DMS114 treated with DMSO at 0.1 percent for 48 hours (cell line): ENCODE measurements around the gene ATP8A1.

Source experiments
- DNase-seq: peaks from one replicate; lab custom pipeline; 2025; ENCODE audit not compliant: unreplicated experiment; lab: John Stamatoyannopoulos, UW

ATP8A1 gene

DNA sequence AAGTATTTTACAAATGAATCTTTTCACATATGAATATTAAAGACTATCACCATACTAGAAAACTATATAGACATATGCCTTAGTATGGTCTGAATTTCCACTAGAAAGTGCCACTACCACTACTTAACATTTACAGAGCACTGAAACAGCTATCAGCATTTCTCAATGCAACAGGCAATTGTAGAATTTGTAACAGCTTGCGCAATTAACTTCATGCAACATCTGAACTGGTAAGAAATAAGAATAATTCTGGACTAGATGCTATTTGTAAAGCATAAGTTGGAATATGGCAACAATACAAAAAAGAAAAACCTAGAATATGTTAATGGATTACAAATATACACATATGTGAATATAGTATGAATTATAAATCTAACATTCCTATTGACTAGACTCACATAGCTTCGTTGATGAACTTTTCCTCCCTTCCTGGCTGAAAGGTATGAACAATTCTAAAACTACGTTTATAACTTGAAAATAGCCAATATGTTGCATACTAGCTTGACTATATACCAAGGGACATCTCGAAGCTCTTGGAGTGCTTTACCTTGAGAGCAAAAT, 82.0 kb downstream of the ATP8A1 start:
- DNase-seq, result no peak

DNA sequence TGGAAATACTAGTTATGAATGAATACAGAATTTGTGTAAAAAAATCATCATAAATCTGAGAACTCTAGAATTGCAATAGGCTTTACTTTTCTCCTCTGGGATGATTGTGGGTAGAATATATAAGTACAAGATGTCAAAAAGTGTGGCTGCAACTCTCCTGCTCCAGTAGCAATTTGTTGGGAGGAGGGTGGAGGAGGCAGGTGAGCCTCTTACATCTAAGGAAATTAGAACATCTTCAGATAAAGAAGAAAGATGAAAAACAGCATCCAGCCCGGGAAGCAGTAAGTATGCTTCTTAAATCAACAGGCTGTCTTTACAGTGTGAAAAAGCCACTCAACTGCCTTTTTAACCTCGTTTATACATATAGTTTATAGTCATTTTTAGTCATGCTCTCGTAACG, 83.7 kb downstream of the ATP8A1 start:
- no peak for DNase-seq

DNA sequence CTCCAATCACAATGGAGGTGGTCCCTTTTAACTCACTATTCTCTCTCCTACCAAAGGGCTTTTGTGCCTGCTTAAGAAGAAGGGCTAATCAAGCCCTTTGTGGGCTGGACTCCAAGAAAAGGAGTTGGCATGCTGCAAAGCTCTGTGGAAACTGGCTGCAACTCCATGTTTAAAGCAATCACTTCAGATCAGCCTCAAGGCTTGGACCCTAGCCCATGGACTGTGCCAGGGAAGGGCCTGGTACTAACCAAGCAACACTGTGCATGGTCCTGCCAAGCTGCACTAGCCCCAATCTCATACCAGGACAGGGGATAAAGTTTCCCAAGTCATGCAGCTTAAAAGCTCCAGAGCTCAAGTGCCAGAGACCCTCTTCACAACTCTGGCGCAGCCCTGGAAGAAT, 86.7 kb downstream of the ATP8A1 start:
- DNase-seq, result no peak

- DNase-seq, result peak; percentile 60
Observed at GRCh38 chr4:42568610-42569207, 88.2 kb downstream of the ATP8A1 start.

DNA sequence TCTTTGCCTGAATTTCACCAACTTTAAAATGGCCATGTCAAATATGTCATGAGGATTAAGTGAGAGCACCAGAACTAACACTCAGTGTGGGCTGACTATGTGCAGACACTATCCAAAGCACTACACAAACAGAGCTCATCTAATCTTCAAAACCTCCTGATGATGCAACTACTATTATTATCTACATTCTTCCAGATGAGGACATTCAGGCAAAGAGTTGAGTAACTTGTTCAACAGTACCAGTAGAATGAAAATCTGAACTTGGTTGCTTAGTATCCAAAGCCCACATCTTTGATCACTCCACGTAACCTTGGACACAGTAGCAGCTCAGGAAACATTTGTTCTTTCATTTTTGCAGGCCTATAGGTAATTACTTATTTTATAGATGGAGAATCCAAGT, 90.1 kb downstream of the ATP8A1 start:
- no peak for DNase-seq

DNA sequence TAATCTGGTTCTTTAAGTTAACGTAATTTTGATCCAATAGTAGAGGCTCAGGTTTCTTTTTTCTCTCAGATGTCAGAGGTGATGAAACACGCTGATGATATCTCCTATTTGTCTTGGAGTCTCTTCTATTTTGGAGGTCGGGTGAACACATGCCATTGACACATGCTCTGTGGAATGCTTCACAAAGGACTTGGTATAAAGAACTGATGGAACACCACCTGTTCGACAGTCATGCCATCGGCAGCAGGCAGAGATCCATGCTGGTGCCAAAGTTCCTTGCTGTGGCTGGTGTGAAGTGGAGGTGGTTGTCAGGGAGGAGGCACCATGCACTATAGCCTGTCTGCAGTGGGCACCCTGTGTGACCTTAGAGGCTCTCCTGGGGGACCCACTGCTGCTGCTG, 94.9 kb downstream of the ATP8A1 start:
- DNase-seq, result no peak

DNA sequence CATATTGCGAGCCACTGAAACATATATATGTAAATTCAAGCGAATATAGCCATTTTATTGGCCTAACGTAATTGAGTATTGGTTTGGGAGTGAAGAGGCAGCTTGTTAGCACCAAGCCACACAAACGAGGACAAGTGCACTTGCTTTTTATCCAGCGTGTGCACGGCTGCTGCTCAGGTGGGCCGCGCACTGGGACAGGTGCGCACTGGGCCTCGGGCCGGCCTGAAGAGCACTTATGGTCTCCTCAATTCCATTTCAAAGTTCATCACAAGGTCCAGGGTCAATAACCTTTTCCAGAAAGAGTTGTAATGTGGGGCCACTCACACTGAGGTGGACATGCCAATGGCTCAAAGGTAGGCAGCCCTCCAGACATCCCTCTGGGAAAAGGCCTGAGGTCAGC, 95.9 kb downstream of the ATP8A1 start:
- DNase-seq, result no peak

DNA sequence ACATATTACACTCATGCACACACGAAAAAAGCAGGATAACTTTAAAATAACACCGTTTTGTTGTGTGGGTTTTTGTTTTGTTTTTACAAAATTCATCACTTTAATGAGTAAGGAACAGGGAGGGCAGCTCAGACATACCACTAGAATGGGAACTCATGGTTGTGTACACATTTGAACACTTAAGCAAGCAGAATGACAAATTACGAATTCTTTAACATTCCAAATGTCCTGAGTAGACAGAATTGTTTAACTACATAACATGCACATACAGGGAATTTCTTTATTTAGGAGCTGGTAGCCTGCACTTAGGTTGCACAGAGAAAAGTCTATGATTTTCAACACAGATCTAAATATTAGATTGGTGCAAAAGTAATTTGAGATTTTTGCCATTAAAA, 96.4 kb downstream of the ATP8A1 start:
- DNase-seq, result no peak

DNA sequence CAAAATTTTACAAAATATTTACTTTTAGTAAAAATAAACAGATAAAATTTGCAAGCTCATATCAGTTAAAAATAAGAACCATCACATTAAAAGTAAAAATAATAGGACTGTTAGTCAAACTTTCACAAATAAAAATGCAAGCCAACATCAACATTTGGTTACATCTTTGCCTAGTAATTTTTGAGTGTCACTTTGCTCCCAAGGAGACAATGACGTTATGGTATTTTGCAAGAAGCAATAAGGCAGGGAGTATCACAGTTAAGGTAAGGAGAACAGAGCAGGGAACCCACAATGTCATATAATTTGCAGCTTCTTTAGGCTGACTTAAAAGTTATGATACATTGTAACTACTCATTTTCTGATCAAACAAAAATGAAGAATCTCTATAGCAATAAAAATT, 98.7 kb downstream of the ATP8A1 start:
- no peak for DNase-seq

DNA sequence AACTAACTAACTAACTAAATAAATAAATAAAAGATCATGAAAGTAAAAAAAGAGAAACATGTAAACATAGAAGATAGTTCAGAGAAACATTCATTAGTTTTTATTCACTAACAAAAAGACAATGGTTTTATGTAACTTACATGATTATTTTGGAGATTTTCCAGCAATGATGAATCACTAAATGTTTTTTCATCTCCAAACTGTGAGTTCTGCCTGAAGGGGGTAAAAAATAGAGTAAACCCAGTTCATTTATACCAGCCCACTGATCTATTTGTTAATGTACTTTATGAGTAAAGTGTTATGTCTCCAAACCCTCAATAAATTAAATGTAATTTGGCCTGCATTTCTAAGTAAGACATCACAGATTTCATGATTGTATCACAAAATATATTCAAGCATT, 101.1 kb downstream of the ATP8A1 start:
- DNase-seq, result no peak

DNA sequence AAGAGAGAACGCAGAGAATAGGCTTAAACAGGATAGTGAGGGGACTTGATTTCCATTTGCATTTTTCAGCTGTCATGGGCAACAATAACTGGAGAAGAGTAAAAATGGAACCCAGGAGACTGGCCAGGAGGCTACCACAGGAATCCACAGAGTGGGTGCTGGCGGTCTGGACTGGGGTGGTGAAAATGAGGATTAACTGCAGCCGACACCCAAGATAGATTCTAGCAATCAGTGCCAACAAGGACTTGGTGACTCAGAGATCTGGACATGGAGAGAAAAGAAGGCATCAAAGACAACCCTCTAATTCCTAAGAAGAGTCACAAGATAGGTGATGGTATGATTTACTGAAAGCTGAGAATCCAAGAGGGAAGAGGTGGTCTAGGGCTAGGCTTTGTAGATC, 102.8 kb downstream of the ATP8A1 start:
- no peak for DNase-seq

DNA sequence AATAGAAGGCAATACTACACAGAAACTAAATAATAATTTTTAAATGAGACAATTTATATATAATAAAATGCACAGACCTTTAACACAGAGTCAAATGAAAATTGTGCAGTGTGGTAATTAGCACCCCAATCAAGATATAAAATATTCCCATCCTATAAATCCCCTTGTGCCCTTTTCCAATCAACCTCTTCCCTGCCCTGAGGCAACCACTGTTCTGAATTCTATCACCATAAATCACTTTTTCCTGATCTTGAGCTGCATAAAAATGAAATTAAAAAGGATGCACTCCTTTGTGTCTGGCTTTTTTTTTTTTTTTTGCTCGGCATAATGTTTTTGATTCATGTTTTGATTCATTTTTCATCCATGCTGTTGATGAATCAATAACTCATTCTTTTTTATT, 107.0 kb downstream of the ATP8A1 start:
- no peak for DNase-seq

DNA sequence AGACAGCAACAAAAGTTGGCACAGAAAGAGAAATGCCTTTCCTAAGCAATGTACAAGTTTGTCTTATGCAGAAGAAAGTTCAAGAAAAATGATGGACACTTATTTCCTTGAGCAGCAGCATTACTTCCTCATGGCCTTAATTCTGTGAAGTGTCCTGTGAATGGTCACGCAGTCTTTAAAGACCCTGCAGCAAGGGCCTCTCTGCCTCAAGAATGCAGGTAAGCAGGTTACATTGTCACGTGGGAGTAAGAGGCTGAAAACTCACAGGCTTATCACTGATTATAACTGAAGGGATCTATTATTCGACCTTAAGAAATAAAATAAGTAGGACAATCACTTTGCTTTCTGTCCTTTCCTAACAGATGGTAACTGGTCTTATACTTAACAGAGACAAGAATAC, 109.1 kb downstream of the ATP8A1 start:
- no peak for DNase-seq

GRCh38 chr4:42543762-42544161, 113.1 kb downstream of the ATP8A1 start:
- DNase-seq, result no peak

DNA sequence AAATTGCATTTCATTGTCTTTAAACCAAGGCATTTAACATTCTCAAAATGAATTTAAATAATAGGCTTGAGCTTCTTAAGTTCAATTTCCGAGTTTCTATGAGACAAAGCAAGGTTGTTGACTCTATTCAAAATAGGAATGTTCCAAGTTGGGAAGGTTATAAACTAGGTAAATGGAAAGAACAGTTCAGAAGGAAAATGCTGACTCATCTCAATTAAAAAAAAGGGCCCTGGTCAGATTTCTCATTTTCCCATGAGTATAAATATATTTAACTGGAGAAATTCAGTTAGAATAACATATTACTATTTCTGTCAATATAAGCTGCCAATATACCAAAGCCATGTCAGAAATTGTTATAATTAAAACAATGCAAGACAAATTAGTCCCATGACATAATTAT, 113.8 kb downstream of the ATP8A1 start:
- DNase-seq, result no peak

DNA sequence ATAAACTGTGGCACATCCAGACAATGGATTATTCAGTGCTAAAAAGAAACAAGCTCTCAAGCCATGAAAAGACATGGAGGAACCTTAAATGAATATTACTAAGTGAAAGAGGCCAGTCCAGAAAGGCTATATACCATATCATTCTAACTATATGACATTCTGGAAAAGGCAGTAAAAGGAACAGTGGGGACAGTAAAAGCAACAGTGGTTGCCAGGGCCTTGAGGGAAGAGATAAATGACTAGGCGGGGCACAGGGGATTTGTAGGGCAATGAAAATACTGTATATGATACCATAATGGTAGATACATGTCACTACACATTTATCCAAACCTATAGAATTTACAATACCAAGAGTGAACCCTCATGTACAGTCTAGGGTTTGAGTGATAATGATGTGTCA, 115.3 kb downstream of the ATP8A1 start:
- DNase-seq, result no peak

GRCh38 chr4:42533042-42533441, 123.9 kb downstream of the ATP8A1 start:
- no peak for DNase-seq

GRCh38 chr4:42531341-42532030, 125.4 kb downstream of the ATP8A1 start:
- DNase-seq, result no peak

DNA sequence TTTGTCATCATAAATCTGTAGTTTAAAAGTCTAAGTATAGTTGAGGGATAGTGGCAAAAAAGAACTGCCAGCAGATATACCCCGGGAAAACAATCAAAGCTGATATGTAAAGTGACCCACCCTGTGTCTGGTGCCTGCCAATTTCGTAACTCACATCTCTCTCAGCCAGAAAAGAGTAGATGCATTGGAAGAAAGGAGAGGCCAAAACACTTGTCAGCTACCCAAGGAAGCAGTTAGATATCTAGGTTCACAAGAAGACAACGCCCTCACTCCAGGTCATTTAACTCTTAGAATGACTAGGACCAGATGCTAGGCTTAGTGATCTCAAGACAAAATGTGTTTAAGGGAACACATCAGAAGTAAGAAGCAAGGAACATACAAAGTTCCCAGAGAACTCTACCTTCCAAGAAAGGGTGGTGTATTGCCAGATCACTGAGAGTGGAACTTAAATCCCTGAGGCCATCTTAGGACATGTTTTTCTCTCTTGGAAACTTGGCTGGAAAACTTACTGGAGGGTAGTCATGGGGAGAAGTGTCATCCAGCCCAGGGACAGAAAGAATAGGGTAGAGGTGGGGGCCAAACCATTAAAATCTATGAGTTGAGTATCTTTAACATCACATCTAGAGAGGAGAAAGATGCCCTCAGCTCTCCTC, 133.7 kb downstream of the ATP8A1 start:
- DNase-seq, result no peak

GRCh38 chr4:42519803-42520417, 137.0 kb downstream of the ATP8A1 start:
- peak; percentile 32 for DNase-seq

DNA sequence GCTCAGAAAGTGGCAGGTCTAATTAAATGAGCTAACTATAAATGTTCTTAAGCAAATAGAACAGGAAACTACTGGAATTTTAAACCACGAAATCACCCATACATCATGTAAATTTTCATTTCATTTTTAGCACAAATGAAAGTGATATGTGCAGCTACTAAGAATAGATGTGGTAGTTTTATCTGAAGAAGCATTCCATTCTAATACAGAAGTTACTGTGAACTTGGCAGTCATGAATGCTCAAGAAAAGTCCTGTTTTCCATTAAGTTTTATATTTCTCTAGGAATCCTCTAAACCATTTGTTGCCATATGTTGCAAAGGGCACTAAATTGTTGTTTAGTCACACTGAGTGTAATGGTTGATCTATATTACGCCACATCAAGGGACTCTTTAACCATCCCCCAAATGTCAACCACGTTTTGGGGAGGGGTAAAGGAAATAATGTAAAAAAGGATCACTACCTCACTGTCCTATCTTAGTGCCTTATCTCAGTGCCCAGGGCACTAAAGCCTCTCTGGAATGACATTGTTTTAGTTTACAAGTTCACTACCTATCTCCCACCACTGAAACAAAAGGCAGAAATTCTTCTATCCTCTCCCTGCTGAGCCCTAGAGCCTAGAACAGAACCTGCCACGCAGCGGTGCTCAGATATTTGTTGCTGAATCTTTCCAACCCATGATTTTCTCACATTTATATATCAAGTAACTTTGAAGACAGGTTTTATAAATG, 141.6 kb downstream of the ATP8A1 start:
- DNase-seq, result no peak
